ENCODE data around the gene MBP.

GRCh38 chr18:77091366-77091765, 41.2 kb downstream of the MBP start:
- TF ChIP-seq CTCF (IDR thresholded peaks at IDR 0.05), result no peak
- no peak for TF ChIP-seq POLR2A (IDR thresholded peaks at IDR 0.05)
